ENCODE measurements around the gene CLASP1. TPM values are rescaled to one million over a fixed set of nuclear protein-coding genes. Genes with fewer than 3 reads are reported as not detected.
A peak's percentile ranks its signal among the peaks of the same experiment; 100 is the strongest.
"Not testable (repeated sequence)": the region's sequence is repeated elsewhere in the genome, so short reads cannot be mapped to it uniquely, and the experiment has no call there.

The CLASP1 gene
- polyA plus RNA-seq, 3 donors, result 41.2 to 48.3 (median 47.6) TPM

DNA sequence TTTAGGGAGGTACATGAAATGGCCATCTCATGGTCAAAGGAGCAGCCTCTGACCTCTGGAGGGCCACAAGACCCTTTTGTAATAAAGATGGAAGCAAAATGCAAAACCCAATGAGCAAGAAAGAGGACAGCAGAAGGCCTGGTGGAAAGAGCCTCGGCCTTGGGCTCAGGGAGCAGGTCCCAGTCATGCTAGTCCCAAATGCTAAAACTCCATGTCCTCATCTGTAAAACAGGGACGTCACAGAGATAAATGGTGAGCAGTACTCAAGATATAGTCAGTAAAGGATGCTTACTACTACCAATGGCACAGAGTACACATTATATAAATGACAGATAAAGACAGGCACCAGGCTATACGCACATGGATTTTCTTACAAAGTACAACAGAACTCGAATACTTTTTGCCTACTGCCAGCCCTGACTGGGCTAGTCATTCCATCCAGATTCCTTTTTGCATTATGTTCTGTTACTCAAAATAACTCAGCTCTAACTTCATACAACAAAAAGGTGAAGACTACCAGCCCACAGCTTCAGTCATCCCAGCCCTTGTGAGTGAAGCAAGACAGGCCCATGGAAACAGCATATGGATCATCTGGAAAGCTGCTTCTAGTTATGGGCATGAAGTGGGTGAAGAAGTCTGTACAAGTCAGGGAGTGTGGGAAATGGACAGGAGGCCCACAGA is 299.4 kb downstream of the CLASP1 start:
- DNase-seq, result no peak

DNA sequence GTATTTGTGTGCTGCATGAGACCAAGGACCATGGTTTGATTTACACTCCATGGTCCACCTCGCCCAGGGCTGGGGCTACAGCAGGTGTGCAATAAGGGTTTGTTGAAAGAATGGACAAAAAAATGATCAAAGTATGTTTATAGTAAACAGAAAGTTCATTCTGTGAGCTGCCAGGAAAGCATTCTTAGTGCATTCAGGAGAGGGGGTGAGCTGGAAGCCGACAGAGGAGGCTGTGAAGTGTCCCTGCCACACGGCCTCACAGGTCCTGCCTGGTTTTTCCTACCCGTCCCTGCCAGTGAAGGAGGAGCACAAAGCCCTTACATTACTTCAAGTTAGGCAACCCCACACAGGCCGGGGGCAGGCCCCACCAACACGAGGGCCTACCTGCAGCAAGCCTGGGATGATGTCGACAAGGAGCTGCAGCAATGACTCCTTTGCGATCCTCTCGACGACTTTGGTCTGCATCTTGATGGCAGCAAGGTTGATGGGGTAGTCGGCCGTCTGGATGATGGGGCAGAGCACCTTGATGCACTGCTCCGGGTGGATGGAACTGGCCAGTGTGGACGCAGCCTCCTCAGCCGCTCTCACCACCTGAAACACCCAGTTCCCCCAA is 301.0 kb downstream of the CLASP1 start:
- no peak for DNase-seq

DNA sequence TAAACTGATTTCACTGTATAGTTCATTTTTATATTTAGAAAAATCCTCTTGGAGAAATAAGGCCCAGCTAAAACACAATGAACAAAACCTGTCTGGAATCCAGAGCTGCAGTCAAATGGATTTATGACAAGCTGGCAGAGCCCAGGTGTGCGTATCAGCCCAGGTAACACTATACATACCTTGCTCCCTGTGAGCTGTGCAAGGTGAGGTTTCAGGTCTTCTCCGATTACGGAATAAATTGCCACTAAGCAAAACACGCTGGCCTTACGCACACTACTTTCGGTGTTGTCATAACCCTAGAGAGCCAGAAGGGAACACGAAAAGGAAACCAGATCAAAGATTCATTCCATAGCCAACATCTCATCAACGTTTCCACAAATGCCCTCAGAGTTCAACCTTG is 302.4 kb downstream of the CLASP1 start:
- peak; percentile 15 for DNase-seq

DNA sequence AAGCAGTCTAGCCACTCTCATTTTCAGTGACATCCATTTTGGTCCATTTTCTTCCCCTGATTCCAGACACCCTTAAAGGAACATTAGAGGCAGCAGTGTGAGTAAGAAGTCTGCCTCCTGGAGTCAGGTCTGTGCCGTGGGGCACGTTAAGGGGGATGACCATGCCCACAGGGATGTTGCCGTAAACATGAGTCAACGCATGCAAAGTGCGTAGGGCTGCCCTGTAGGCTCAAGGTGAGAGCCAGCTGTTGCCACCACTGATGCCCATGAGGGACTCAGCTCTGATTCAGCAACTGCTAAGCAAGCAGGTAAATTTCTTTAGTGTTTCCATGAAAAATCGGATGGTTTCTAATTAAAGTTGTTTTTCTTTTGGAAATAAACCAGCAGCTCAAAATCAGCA is 302.9 kb downstream of the CLASP1 start:
- DNase-seq, result no peak

DNA sequence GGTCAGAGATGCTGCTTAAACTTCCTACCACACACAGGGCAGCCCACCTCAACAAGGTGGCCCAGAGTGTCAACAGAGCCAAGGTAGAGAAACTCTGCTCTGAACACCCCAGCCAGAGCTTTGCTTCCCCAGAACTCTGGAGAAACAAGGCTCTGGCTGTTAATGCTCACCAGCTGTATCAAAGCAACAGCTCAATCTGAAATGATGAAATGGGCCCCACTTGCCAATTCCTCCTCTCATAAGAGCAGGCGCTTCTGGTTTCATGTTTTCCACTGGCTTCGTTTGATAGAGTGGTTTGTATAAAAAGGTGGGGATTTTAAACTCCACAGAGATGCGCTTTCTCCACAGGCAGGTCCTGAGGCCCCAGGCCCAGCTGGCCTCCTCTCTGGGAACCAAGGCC is 303.4 kb downstream of the CLASP1 start:
- DNase-seq, result no peak

DNA sequence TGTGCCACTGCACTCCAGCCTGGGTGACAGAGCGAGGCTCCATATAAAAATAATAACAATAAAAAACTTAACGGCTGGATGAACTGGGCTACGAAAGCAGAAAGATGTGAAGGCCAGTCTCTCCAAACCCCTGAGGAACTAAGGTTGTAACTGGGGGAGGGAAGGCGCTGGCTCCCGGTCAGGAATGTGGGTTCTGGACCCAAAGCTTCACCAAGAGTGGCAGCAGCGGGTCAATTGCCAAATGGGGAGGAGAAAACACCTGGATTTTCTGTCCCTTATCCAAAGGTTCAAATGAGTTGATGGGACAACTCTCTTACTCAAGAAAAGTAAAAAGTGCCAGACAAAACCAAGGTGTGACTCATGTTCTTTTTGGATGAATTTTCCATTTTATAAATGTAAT is 304.2 kb downstream of the CLASP1 start:
- no peak for DNase-seq

DNA sequence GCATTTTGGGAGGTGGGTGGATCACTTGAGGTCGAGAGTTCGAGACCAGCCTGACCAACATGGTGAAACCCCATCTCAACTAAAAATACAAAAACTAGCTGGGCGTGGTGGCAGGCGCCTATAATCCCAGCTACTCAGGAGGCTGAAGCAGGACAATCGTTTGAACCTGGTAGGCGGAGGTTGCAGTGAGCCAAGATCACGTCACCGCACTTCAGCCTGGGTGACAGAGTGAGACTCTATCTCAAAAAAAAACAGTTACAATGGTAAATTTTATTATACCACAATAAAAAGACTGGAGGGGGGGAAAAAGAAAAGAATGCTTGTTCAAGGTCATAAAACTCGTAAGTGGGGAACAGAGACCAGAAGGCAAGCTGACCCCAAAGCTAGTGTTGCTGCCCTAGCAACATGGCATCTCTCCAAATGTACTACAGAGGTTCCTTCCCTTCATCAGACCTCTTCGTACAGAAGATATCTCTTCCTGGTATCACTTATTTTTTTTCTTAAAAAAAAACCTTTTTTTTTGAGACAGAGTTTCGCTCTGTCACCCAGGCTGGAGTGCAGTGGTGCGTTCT is 305.3 kb downstream of the CLASP1 start:
- DNase-seq, result not testable (repeated sequence)

DNA sequence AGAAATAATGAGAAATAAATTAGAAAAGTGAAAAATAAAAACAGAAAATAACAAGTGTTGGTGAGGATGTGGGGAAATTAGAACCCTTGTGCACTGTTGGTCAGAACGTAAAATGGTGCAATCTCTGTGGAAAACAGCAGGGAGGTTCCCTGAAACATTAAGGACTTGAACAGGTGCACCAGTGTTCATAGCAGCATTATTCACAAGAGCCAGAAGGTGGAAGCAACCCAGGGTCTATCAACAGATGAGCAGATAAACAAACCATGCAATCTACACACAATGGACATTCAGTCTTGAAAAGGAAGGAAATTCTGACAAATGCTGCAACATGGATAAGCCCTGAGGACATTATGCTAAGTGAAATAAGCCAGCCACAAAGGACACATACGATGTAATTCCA is 306.1 kb downstream of the CLASP1 start:
- DNase-seq, result no peak

DNA sequence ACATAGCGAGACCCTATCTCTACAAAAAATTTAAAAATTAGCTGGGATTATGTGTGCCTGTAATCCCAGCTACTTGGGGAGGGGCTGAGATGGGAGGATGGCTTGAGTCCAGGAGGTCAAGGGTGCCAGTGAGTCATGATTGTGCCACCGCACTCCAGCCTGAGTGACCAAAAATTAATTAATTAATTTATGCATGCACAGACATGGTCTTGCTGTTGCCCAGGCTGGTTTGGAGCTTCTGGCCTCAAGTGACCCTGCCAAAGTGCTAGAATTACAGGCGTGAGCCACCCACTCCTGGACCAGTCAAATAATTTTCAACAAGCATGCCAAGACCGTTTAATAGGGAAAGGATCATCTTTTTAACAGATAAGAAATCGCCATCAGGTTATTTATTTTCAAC is 306.5 kb downstream of the CLASP1 start:
- DNase-seq, result no peak

DNA sequence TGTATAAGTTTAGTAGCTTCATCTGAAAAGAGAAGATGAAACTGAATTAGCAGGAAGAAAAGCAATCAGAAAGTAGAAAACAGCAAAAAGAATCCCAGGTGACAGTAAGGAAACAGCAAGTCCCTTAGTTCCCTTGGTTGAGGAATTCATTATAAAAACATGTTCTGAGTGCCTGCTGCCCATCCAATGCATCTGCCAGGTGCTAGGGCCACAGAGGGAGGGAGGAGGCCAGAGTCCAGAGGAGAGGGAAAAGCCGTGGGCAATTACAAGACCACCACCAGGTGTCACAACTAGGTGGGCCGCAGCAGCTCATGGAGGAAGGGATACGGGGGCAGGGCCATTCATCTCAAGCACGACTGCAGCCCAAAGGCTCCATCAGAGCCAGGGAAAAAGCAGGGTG is 308.3 kb downstream of the CLASP1 start:
- DNase-seq, result no peak

DNA sequence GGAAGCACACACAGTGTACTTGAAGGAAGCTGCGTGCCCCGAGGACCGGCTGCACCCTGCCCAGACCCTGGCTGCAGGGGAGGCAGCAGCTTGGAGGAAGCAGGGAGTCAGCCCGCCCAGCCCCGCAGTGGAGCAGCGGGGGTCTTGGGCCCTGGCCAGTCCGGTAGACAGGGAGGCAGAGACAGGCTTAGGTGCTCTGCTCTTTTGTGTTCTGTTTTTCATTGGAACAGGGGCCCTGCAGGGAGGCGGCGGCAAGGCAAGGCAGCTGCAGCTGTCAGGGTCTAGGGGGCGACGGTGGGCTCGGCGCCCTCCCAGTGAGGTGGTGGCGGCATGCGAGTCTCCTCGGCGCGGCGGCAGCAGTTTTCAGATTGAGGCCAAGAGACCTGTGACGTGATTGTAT is 311.0 kb downstream of the CLASP1 start:
- DNase-seq, result no peak

DNA sequence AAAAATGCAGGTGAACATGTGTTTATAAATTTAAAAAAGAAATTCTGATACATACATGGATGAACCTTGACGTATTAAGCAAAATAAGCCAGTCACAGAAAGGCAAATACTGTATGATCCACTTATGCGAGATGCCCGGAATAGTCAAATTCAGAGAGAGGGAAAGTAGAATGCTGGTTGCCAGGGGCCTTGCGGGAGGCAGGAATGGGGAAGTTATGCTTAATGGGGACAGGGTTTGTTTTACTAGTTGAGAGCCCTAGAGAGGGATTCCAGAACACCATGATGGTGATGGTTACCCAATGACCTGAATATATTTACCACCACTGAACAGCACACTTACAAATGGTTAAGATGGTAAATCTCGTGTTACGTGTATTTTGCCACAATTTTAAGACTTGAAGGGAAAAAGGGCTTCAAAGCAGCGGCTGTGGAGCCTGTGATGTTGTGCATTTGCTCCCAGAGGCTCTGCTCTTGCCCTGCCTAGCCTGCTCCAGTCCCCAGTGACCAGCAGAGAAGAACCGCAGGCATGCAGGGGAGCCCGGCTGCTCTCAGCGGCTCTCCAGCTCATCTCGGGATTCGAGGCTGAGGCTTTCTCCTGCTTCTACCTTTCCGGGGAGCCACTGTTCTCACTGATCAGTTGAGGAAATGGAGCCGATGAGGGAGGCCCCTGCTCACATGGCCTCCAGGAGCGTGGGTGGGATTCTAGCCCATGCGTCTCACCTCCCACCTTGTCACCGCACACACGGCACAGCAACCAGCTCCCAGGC is 312.6 kb downstream of the CLASP1 start:
- no peak for DNase-seq

DNA sequence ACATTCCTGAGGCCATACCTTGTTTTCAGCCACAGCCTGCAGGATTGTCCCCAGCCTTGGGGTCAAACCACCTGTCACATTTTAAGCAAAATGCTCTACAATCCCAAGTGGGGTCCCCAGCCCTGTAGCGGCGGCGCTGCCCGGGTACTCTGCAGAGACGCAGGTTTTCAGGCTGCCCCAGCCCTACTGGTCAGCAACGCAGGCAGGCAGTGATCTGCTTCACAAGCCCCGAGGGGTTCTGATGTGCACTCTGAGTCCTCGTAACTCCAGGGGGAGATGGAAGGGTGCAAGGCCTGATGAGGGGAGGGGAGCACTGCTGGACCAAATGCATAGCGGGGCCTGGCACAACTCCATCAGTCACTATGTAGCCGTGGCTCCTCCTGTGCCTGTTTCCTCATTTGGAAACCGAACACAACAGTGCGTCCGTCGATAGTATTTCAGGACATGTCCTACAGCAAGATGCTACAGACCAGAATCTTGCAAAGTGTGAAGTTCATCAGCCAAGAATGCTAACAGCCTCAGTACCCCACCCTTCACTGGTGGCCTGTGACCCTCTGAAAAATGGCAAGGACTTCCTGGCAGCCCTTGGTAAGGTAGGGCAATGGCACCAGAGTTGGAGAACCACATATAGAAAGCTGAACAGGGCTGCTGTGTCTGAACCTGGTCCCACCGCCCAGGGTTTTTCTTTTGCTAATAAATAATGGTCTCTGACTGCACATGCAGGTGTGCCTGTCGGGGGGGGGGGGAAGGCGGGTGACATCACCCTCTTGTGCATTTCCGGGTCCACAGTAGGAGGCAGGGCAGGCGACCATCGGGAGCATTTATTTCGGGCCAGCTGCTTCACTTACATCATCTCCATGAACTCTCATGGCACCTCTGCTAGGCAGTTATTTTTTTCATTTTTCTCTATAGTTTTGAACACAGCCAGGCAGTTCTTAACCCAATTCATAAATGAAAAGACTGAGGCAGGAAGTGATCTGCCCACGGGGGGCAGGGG is 313.7 kb downstream of the CLASP1 start:
- no peak for DNase-seq

DNA sequence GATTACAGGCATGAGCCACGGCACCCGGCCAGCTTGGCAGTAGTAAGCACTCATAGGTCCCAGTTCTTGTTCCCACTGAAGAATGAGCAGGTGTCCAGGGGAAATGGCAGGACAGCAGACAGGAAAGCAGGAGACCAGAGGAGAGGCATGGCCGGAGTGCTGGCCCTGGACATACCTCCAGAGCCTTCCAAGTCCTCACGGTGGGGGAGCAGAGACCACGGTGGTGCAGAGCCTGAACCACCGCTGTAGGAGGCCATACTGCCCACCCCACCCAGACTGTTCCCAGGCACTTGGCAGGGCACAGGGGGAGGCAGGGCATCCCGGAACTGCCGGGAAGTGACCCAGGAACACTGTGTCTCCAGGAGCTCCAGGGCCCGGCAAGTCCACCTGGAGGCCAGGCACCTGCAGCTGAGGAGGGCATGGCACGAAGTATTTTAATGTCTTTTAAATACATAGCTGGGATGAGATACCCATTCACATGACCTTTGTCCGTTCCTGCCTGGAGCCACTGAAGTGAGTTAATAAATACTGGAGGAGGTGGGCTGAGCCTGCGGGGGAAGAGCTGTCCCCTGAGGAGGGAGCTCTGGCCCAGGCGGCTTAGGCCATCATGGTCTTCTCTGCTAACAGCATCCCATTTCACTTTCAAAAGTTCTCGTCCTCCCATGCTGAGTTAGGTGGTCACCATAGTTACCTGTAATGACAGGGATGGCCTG is 314.5 kb downstream of the CLASP1 start:
- peak; percentile 40 for DNase-seq

DNA sequence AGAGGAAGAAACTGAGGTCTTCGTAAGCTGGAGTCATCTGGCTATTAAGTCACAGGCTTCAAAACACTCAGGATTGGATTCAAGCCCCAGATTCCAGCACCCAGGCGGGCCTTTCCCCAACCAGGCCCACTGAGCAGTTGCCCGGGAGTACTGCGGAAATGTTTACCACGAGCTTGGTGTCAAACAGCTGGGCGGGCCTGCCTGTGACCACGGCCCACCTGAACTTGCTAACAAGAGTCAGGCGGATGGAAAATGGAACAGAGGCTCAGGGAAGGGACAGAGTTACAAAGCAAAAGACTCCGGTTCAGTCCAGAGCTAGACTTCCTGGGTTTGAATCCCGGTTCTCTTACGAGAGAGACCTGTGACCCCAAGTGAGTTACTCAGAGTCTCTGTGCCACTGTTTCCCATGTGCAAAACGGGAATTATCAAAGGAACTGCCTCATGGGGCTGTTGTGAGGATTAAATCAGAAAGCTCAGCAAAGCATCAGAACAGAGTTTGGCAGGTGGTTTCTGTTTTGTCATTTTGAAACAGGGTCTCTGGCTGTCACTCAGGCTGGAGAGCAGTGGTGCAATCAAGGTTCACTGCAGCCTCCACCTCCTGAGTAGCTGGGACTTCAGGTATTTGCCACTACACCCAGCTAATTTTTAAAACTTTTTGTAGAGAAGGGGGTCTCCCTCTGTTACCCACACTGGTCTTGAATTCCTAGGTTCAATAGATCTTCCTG is 315.3 kb downstream of the CLASP1 start:
- DNase-seq, result no peak

DNA sequence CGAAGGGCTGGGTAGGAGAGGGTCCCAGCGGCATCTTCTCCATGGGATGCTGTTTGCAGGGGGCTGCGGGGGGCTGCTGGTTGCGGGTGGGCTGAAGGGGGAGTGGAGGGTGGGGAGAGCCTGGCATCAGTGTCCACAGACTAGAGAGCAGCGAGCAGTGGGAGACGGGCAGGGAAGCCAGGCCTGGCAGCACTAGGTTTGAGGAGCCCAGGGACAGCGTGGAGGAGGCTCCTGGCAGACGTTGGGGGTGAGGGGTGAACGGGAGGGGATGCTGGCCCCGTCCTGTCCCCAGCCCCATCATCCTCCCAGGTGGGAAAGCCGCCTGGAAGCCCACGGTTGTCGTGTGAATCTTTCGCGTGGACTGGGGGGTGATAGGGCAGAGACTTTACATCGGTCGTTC is 316.0 kb downstream of the CLASP1 start:
- DNase-seq, result no peak

DNA sequence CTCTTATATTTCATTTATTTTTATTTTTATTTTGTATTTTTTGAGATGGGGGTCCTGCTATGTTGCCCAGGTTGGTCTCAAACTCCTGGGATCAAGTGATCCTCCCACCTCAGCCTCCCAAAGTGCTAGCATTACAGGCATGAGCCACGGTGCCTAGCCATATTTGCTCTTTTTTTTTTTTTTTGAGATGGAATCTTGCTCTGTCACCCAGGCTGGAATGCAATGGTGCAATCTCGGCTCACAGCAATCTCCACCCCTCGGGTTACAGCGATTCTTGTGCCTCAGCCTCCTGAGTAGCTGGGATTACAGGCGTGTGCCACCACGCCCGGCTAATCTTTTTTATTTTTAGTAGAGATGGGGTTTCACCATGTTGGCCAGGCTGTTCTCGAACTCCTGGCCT is 317.9 kb downstream of the CLASP1 start:
- DNase-seq, result not testable (repeated sequence)

DNA sequence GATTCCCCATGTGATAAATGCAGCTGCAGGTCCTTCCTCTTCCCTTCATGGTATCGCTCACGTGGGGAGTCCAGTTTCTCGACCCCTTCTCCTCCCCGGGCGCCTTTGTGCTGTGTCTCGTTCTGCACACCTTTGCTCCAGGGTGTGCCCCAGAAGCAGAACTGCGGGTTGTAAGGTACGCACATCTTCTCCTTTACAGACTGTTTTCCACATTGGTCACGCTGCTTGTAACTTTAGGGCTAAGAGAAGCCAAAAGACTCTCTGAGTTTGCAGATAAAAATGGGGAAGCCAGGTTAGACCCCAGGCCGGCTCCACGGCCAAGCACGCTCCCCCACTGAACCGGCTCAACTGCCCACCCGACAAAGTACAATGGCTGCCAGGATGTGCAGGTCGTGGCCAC is 318.3 kb downstream of the CLASP1 start:
- DNase-seq, result no peak

DNA sequence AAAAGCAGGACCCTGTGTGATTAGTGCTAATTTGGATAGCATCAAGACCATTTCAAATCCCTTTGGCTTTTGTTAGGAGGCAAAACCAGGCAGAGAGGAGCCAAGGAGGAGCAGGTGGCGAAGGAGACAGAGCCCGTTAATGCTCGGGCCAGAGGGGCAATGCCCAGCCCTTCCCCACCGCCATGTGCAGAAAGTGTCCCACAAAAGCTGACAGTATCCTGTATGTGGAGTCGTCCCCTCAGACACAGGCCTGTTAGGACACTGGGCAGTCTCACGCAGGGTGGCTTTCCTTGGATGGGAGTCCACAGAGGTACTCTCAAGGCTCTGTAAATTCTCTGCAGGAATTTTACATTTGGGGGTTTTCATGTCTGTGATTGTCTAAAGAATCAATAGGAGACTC is 319.5 kb downstream of the CLASP1 start:
- DNase-seq, result no peak

DNA sequence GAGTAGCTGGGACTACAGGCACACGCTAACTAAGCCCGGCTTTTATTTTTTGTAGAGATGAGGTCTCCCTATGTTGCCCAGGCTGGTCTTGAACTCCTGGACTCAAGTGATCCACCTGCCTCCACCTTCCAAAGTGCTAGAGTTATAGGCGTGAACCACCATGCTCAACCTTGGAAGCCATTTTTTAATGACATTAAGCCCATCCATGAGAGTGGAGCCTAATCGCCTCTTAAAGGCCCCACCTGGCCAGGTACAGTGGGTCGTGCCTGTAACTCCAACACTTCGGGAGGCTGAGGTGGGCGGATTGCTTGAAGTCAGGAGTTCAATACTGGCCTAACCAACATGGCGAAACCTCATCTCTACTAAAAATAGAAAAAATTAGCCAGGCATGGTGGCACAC is 322.6 kb downstream of the CLASP1 start:
- no peak for DNase-seq
